GM21528 (cell line): Measurements from ENCODE around the gene SGF29.
"Not testable (repeated sequence)": the region's sequence is repeated elsewhere in the genome, so short reads cannot be mapped to it uniquely, and the experiment has no call there.

Experiments
- ATAC-seq: cut with Tn5 transposase; IDR thresholded peaks from one replicate; pipeline ENCODE4 v1.9.1; 2021; ENCODE audit warnings: mild to moderate bottlenecking, moderate library complexity; ENCODE audit not compliant: unreplicated experiment, low FRiP score

The SGF29 gene

DNA sequence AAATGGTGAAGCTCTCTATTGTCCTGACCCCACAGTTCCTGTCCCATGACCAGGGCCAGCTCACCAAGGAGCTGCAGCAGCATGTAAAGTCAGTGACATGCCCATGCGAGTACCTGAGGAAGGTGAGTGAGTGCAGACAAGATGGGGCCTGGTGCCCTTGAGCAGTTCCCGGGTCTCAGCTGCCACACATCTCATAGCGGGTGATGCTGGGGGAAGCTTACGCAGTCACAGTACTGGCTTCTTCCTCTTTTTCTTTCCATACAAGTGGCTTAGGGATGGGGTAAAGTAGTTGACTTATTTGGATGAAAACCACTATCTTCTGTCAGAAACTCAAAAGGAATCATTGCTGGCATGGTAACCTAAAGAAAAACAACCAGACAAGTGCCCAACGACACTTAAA is 84.6 kb downstream of the SGF29 start:
- not testable (repeated sequence) for ATAC-seq

DNA sequence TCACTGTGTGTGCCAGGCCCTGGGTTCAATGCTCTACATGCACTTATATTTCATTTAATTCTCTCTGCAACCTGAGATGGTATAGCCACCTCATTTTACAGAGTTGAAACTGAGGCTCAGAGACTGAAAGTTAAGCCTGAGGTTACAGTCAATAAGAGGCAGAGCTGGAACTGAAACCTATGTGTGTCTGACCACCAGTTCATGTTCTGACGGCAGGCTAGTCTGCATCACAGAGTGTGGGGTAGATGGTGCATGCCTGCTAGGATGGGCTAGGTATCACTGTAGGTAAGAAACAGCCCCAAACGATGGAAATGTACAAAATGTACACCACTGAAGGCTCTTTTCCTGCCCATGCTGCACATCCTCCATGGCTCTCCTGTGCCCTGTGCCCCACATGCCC is 86.2 kb downstream of the SGF29 start:
- not testable (repeated sequence) for ATAC-seq
